ENCODE data around the gene TULP3.
A peak's percentile ranks its signal among the peaks of the same experiment; 100 is the strongest.

TULP3 gene

DNA sequence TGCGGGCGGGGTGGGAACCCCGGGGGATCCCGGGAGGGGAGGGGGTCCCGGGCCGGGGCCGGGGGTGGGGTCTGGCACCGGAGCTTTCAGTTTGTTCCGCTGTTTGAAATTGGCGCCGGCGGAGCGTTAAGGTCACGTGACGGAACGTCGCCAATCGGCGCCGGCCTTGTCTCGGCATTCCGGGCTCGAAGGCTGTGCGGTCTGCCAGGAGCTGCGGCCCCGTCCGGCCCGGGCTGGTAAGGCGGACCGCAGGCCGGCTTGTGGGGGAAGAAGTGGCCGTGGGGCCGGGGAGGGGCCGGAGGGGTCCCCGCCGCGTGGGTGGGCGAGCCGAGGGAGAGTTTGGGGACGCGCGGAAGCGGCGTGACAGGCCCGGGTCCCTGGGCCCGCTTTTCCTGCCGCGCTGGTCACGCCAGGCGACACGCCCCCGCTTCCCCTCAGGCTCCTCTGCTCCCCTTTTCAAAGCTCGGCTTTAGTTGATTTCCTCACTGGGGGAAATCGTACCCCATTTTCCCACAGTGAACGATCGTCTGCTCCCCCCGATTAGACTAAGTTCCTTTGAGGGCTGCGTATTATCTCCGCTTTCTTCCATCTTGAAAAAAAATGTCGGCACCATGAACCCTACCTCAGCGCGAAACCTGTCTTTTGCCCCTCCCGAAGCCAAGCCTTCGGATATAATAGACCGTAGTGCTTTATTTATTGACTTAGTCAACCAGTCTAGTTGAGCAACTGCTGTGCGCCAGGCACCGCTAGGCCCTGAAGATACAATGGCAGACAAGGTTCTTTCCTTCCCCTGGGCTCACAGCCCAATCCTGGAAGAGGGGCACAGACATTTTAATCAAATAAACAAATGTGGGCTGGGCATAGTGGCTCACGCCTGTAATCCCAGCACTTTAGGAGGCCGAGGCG, 13.4 kb upstream of the TULP3 start, which contains the start of the genes FOXM1 and RHNO1:
Gene FOXM1, minus strand, starts transcription at position 128 of the 906 bp plus-strand sequence. CDS start 2,696 bp downstream, outside the sequence.
Gene RHNO1, plus strand, starts transcription at position 177 of the 906 bp plus-strand sequence. CDS start 8,144 bp downstream, outside the sequence.
- peak; percentile 74 to 82 (median 76) for DNase-seq (ENCODE audit: low read depth in 2 of 3, low spot score in 2 of 3)

DNA sequence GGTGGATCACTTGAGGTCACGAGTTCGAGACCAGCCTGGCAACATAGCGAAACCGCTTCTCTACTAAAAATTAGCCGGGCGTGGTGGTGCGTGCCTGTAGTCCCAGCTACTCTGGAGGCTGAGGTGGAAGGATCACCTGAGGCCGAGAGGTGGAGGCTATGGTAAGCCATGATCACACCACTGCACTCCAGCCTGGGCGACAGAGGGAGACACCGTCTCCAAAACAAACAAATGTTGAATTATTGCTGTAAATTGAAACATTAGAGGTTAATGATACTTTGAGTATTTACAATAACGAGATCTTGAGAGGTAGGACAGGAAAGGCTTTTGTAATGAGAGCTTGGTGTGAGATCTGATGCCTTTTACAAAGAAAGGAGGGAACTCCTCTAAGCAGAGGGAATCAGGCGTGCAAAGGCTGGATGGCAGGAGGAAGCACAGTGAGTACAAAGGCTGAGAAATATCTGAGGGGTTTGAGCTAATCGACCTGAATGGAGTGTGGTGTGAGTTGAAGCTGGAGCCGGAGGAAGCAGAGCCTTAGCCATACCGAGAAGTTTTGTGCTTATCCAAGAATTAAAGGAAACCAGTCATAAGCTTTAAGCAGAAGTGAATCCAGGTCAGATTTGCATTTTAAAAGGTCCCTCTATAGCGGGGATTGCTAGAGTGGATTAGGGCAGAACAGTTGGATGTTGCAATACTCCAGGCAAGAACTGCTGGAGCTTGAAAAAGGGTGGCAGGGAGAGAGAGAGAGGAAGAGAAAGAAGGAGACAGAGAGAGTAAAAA, 12.5 kb upstream of the TULP3 start:
- DNase-seq (ENCODE audit: low read depth in 2 of 3, low spot score in 2 of 3) = no peak

GRCh38 chr12:2879853-2880252, 10.8 kb upstream of the TULP3 start:
- no peak for DNase-seq (ENCODE audit: low read depth in 2 of 3, low spot score in 2 of 3)

- DNase-seq (ENCODE audit: low read depth in 2 of 3, low spot score in 2 of 3) = no peak
Observed at GRCh38 chr12:2884810-2885209, 5.9 kb upstream of the TULP3 start.

GRCh38 chr12:2886768-2887450, 3.8 kb upstream of the TULP3 start:
- no peak for DNase-seq (ENCODE audit: low read depth in 2 of 3, low spot score in 2 of 3)

DNA sequence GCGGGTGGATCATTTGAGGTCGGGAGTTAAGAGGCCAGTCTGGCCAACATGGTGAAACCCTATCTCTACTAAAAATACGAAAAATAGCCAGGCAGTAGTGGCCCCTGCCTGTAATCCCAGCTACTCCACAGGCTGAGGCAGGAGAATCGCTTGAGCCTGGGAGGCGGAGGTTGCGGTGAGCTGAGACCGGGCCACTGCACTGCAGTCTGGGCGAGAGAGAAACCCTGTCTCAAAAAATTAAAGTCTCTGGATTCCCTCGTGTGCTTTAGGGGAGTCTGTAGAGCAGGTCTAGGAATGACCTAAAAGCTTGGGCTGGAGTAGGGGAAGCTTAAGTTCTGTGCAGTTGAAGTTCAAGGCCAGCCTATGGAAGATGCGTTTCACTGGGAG, 697 bp upstream of the TULP3 start:
- DNase-seq (ENCODE audit: low read depth in 2 of 3, low spot score in 2 of 3) = no peak

DNA sequence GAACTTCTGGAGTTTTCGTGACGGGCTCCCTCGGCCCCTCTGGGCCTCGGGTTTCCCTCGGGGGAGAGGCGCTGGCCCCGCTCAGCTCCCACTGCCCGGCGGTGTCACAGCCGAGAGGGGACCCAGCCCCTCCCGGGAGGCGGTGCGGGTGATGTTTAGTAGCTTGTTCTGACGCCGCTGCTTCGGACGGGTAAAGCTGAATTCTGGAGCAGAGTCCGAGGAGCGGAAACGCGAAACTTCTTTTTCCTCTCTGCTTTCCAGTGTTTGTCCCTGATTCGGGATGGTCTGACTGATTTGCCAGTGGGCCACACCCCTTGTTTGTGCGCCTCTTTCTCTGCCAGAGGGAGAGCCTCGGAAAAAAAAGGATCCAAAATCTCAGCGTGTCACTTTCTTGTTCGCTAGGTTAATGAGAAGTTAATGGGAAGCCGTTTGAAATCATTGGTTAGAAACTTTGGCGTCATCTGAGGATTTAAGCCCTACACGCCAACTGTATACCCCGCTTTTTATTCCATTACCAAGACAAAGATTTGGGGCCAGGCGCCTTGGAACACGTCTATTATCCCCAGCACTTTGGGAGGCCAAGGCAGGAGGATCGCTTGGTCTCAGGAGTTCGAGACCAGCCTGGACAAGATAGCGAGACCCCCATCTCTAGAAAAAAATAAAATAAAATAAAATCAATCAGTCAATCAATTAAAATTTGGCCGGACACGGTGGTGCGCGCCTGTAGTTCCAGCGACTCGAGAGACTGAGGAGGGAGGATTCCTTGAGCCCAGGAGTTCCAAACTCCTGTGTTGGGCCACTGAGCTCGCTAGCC, 756 bp downstream of the TULP3 start:
- no peak for DNase-seq (ENCODE audit: low read depth in 2 of 3, low spot score in 2 of 3)

- no peak for DNase-seq (ENCODE audit: low read depth in 2 of 3, low spot score in 2 of 3)
Observed at GRCh38 chr12:2892246-2892645, 1.6 kb downstream of the TULP3 start.

GRCh38 chr12:2893007-2893406, 2.3 kb downstream of the TULP3 start:
- DNase-seq (ENCODE audit: low read depth in 2 of 3, low spot score in 2 of 3) = no peak

GRCh38 chr12:2895051-2895451, 4.4 kb downstream of the TULP3 start:
- DNase-seq (ENCODE audit: low read depth in 2 of 3, low spot score in 2 of 3) = no peak

DNA sequence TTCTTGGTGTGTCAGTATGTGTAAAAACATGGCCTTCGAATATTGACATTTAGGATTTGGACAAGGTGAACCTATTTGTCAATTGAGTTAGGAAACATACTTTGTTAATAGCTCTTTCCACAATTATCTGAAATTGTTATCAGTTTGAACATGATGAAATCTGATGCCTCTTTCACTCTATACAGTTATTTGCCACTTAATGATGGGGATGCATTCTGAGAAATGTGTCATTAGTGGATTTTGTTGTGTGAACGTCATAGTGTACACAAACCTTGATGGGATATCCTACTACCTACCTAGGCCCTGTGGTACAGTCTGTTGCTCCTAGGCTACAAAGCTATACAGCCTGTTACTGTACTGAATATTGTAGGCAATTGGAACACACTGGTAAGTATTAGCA, 4.8 kb downstream of the TULP3 start:
- DNase-seq (ENCODE audit: low read depth in 2 of 3, low spot score in 2 of 3) = no peak

GRCh38 chr12:2897418-2897817, 6.7 kb downstream of the TULP3 start:
- DNase-seq (ENCODE audit: low read depth in 2 of 3, low spot score in 2 of 3) = no peak

DNA sequence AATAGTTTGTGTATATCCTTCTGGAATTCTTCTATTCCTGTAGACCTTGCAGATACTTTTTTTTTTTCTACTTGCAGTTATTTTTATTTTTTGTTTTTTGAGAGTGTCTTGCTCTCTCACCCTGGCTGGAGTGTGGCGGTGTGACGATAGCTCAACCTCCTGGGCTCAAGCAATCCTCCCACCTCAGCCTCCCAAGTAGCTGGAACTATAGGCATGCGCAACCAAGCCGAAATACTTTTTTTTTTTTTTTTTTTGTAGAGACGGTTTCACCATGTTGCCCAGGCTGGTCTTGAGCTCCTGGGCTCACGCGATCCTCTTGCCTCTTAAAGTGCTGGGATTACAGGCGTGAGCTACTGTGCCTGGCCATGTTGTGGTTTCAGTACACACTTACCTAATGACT, 10.0 kb downstream of the TULP3 start:
- DNase-seq (ENCODE audit: low read depth in 2 of 3, low spot score in 2 of 3) = no peak

GRCh38 chr12:2902272-2902880, 11.7 kb downstream of the TULP3 start:
- DNase-seq (ENCODE audit: low read depth in 2 of 3, low spot score in 2 of 3) = no peak

- no peak for DNase-seq (ENCODE audit: low read depth in 2 of 3, low spot score in 2 of 3)
Observed at GRCh38 chr12:2904260-2904659, 13.6 kb downstream of the TULP3 start.

DNA sequence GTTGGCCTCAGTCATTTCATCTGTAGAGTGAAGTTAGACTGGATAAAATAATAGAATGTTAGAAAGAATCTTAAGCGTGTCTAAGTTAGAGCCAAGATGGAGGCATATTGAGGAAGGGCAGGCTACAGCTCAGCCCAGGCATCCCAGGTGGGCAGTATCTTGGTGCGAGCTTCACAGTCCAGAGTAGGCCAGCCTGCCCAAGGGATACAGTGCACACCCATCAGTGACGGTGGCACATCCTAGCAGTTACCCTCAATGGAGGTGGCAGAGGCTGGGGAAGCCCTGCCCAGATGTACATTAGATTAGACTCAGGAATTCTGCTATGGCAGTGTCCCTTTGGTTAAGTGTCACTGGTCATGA, 21.5 kb downstream of the TULP3 start:
- DNase-seq (ENCODE audit: low read depth in 2 of 3, low spot score in 2 of 3) = no peak

- no peak for DNase-seq (ENCODE audit: low read depth in 2 of 3, low spot score in 2 of 3)
Observed at GRCh38 chr12:2919249-2919648, 28.6 kb downstream of the TULP3 start.

GRCh38 chr12:2922329-2922728, 31.6 kb downstream of the TULP3 start:
- DNase-seq (ENCODE audit: low read depth in 2 of 3, low spot score in 2 of 3) = no peak

DNA sequence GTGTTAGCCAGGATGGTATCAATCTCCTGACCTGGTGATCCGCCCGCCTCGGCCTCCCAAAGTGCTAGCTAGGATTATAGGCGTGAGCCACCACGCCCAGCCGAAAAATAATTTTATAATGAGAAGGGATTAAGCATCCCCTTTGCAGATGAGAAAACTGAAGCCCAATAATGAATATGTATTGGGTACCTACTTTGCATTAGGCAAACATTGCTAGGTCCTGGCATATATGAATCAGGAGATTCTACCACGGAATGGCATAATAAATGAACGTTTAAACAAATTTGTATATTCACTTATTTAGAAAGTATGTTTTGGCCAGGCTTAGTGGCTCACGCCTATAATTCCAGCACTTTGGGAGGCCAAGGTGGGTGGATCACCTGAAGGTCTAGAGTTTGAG, 32.4 kb downstream of the TULP3 start:
- no peak for DNase-seq (ENCODE audit: low read depth in 2 of 3, low spot score in 2 of 3)

DNA sequence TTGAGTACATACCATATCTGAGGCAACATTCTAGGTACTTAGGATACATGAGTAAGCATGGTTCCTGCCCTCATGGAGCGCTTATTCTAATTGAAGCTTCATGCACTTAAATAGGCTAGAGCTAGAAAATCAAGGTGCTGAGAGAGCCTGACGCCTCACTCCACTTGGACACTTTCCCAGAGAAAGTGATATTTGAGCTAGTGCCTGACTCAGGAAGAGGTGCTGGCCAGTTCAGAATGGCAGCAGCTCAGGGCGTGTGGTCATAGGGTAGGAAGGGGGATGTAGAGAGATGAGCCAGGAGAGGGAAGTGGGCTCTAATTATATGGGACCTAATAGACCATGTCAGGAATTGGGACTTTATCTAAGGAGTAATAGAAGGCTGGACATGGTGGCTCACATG, 33.3 kb downstream of the TULP3 start:
- no peak for DNase-seq (ENCODE audit: low read depth in 2 of 3, low spot score in 2 of 3)

Data from activated CD8-positive, alpha-beta memory T cell treated with anti-CD3 and anti-CD28 coated beads for 48 hours (primary cell).